HUES64 (cell line): ENCODE results near the gene USP17L12.
"Not testable (repeated sequence)": the region's sequence is repeated elsewhere in the genome, so short reads cannot be mapped to it uniquely, and the experiment has no call there.

Experiments
- H3K27ac ChIP-seq: 2 replicates; pipeline ENCODE4 v1.7.0; 2013; ENCODE audit warnings: low read depth, low read length, inconsistent platforms
- H3K27me3 ChIP-seq: 2 replicates; pipeline ENCODE4 v1.6.1; 2013; ENCODE audit warnings: mild to moderate bottlenecking, low read length; ENCODE audit not compliant: insufficient read depth
- H3K36me3 ChIP-seq: 2 replicates; pipeline ENCODE4 v1.6.1; 2013; ENCODE audit warnings: mild to moderate bottlenecking, low read length; ENCODE audit not compliant: insufficient read depth
- H3K4me1 ChIP-seq: 2 replicates; pipeline ENCODE4 v1.6.1; 2013; ENCODE audit warnings: mild to moderate bottlenecking, low read length, moderate library complexity; ENCODE audit not compliant: insufficient read depth
- H3K4me3 ChIP-seq: 2 replicates; pipeline ENCODE4 v1.5.1; 2013; ENCODE audit warnings: mild to moderate bottlenecking, low read length, moderate library complexity
- H3K9ac ChIP-seq: 2 replicates; pipeline ENCODE4 v1.6.1; 2013; ENCODE audit warnings: mild to moderate bottlenecking, low read depth, low read length
- H3K9me3 ChIP-seq: 2 replicates; pipeline ENCODE4 v1.6.1; 2013; ENCODE audit warnings: low read depth, low read length; ENCODE audit not compliant: insufficient read depth
- WGBS: fragments of 150-250, 120-280 bp; methylation state at CpG from one replicate; pipeline ENCODE4 v1.1.7; 2013; ENCODE audit warnings: missing lambda C conversion rate; 5-methylcytosine and 5-hydroxymethylcytosine counted together

Gene USP17L12

GRCh38 chr4:9257824-9258223, 37.9 kb downstream of the USP17L12 start, which contains the start of gene USP17L20:
TSS of gene USP17L20 (plus strand) at chr4:9258124. CDS start at chr4:9258124, 0 bp downstream.
- not testable (repeated sequence) for H3K36me3 ChIP-seq, H3K27ac ChIP-seq, H3K9ac ChIP-seq, H3K9me3 ChIP-seq, H3K4me3 ChIP-seq, H3K27me3 ChIP-seq, H3K4me1 ChIP-seq
- no CpG with 5 or more reads among the region's 15 CpGs for WGBS

GRCh38 chr4:9262572-9262971, 42.6 kb downstream of the USP17L12 start, which contains the start of gene USP17L21:
TSS of gene USP17L21 (plus strand) at chr4:9262872. CDS start at chr4:9262872, 0 bp downstream.
- WGBS, result no CpG with 5 or more reads among the region's 13 CpGs
- H3K27ac ChIP-seq, H3K4me1 ChIP-seq, H3K4me3 ChIP-seq, H3K36me3 ChIP-seq, H3K9me3 ChIP-seq, H3K9ac ChIP-seq, H3K27me3 ChIP-seq: not testable (repeated sequence)

- not testable (repeated sequence) for H3K4me3 ChIP-seq, H3K9ac ChIP-seq, H3K9me3 ChIP-seq, H3K4me1 ChIP-seq, H3K36me3 ChIP-seq, H3K27ac ChIP-seq, H3K27me3 ChIP-seq
- WGBS, result no CpG with 5 or more reads among the region's 15 CpGs
Observed at GRCh38 chr4:9267319-9267718, 47.4 kb downstream of the USP17L12 start, which contains the start of gene USP17L22. TSS of gene USP17L22 (plus strand) at chr4:9267619. CDS start at chr4:9267619, 0 bp downstream.
